PC-9 (cell line): Measurements from ENCODE around the gene CALY. TPM values are rescaled to one million over a fixed set of nuclear protein-coding genes. Genes with fewer than 3 reads are reported as not detected.
A peak's percentile ranks its signal among the peaks of the same experiment; 100 is the strongest.

Source experiments
- BruUV-seq: library from RNA; stranded (reverse); fragments of 400-500 nt; replicated peaks from 2 replicates; lab custom pipeline; 2021; lab: Mats Ljungman, UMichigan
- CTCF ChIA-PET: fragments of 300-600 bp; sonication (Branson Sonifier 250); formaldehyde crosslinking; loops from one replicate; lab custom pipeline; 2022; ENCODE audit warnings: antibody characterized with exemption; lab: Charles Lee
- POLR2A ChIA-PET: fragments of 300-600 bp; sonication (Branson Sonifier 250); formaldehyde crosslinking; loops from one replicate; lab custom pipeline; 2022; ENCODE audit warnings: antibody characterized with exemption; ENCODE audit not compliant: unreplicated experiment; lab: Charles Lee
- DNase-seq, 2 experiments: peaks; one replicate each; pipeline versions ENCODE4 v3.0.0 to v3.0.0-alpha.2; 2015 to 2022; ENCODE audit warnings: mixed read lengths in 1 of 2
- H2AFZ ChIP-seq: fragments of 200-600 bp; sonication (generic); 2 replicates; pipeline ENCODE4 v1.8.1; 2017; ENCODE audit warnings: antibody characterized with exemption
- H3F3A ChIP-seq: fragments of 200-600 bp; sonication (generic); 2 replicates; pipeline ENCODE4 v1.8.1; 2017; ENCODE audit warnings: antibody characterized with exemption, mild to moderate bottlenecking, low read depth; ENCODE audit not compliant: insufficient read depth
- H3K27ac ChIP-seq: fragments of 200-600 bp; sonication (generic); 2 replicates; pipeline ENCODE4 v1.6.1; 2016; ENCODE audit warnings: mixed run types
- H3K27me3 ChIP-seq: fragments of 200-600 bp; sonication (generic); 2 replicates; pipeline ENCODE4 v1.6.1; 2016; ENCODE audit warnings: low read depth, mixed run types; ENCODE audit not compliant: insufficient read depth
- H3K36me3 ChIP-seq: fragments of 200-600 bp; sonication (generic); 2 replicates; pipeline ENCODE4 v1.6.1; 2016; ENCODE audit warnings: low read depth, mixed run types
- H3K4me1 ChIP-seq: fragments of 200-600 bp; sonication (generic); replicated peaks from 2 replicates; pipeline ENCODE4 v1.6.1; 2016; ENCODE audit warnings: mixed run types; ENCODE audit not compliant: insufficient read depth
- H3K4me2 ChIP-seq: fragments of 200-600 bp; sonication (generic); 2 replicates; pipeline ENCODE4 v1.6.1; 2017; ENCODE audit warnings: mixed run types
- H3K4me3 ChIP-seq: fragments of 200-600 bp; sonication (generic); 2 replicates; pipeline ENCODE4 v1.6.1; 2016; ENCODE audit warnings: mixed run types
- H3K79me2 ChIP-seq: fragments of 200-600 bp; sonication (generic); 2 replicates; pipeline ENCODE4 v1.6.1; 2017; ENCODE audit warnings: low read depth, mixed run types
- H3K9me2 ChIP-seq: fragments of 200-600 bp; sonication (generic); 2 replicates; pipeline ENCODE4 v1.8.1; 2017; ENCODE audit warnings: mild to moderate bottlenecking; ENCODE audit not compliant: insufficient read depth
- H3K9me3 ChIP-seq: fragments of 200-600 bp; sonication (generic); 2 replicates; pipeline ENCODE4 v1.8.1; 2016; ENCODE audit warnings: low read depth; ENCODE audit not compliant: insufficient read depth
- H4K20me1 ChIP-seq: fragments of 200-600 bp; sonication (generic); 2 replicates; pipeline ENCODE4 v1.8.1; 2017; ENCODE audit not compliant: insufficient read depth
- EZH2 ChIP-seq: fragments of 200-600 bp; sonication (generic); IDR thresholded peaks from 2 replicates; pipeline ENCODE4 v1.8.0; 2017; ENCODE audit warnings: antibody characterized with exemption, low read depth
- intact Hi-C: fragments of 100-400 bp; cut with micrococcal nuclease; formaldehyde crosslinking; loops from one replicate; pipeline ENCODE4 v1.10.0; 2022; ENCODE audit not compliant: unreplicated experiment
- total RNA-seq: library from RNA; stranded (reverse); gene quantifications from 2 replicates; pipeline ENCODE4 v1.2.3, GENCODE V29; 2021
- TF ChIP-seq, protein P1 (sequence below): fragments of 200-600 bp; sonication (generic); conservative IDR thresholded peaks from 2 replicates; pipeline ENCODE4 v1.6.1; 2017; ENCODE audit warnings: mixed run types, antibody characterized with exemption, mild to moderate bottlenecking, moderate library complexity

The CALY gene
- total RNA-seq, 1 experiment from 2014 or later = not detected

- Histone ChIP-seq H3K9me2 (no peaks in the 10 kb centered on the region), H3K27me3 (no peaks in the 10 kb centered on the region), H3K9me3 (no peaks in the 10 kb centered on the region), H3K27ac (no peak overlapping the region), H4K20me1 (no peaks in the 10 kb centered on the region), H2AFZ (no peak overlapping the region), H3K4me3 (no peak overlapping the region), H3K4me1 (no peaks in the 10 kb centered on the region), H3F3A (no peaks in the 10 kb centered on the region), H3K4me2 (0 out of 2 replicates have a peak overlapping the region, but pooled peaks have one; percentile 82), H3K79me2 (no peaks in the 10 kb centered on the region), H3K36me3 (no peaks in the 10 kb centered on the region)
- intact Hi-C loops = no loop called here
- no peak for DNase-seq
- no TSS peak for BruUV-seq
- ChIA-PET CTCF (no interaction called here), POLR2A (no interaction called here)
- TF ChIP-seq, protein P1, sequence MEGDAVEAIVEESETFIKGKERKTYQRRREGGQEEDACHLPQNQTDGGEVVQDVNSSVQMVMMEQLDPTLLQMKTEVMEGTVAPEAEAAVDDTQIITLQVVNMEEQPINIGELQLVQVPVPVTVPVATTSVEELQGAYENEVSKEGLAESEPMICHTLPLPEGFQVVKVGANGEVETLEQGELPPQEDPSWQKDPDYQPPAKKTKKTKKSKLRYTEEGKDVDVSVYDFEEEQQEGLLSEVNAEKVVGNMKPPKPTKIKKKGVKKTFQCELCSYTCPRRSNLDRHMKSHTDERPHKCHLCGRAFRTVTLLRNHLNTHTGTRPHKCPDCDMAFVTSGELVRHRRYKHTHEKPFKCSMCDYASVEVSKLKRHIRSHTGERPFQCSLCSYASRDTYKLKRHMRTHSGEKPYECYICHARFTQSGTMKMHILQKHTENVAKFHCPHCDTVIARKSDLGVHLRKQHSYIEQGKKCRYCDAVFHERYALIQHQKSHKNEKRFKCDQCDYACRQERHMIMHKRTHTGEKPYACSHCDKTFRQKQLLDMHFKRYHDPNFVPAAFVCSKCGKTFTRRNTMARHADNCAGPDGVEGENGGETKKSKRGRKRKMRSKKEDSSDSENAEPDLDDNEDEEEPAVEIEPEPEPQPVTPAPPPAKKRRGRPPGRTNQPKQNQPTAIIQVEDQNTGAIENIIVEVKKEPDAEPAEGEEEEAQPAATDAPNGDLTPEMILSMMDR = no peak
- no peak for TF ChIP-seq EZH2
These were observed 19.3 kb upstream of the CALY start for GRCh38 chr10:133355991-133356390.

DNA sequence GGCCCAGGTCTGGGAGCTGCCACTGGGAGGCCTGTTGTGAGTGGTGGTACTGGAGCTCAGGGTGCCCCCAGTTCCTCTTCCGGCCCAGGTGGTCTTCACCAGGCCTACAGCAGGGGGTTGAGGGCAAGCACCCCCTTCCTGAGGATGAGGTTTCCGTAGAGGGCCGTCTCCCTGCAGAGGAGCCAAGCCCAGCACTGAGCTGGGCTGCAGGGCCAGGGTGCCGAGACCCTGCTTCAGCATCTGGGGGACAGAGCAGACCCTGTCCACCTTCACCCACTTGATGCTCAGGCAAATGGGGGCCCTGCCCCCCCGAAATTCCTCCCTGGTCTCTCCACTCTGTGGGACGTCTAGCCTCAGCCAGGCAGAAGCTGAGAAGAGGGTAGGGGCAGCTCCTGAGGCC is 18.6 kb upstream of the CALY start:
- POLR2A ChIA-PET = no interaction called here
- intact Hi-C loops = no loop called here
- H3K4me1 ChIP-seq = no peaks in the 10 kb centered on the region
- no peak for TF ChIP-seq EZH2
- TF ChIP-seq, protein P1 = no peak
- no peaks in the 10 kb centered on the region for H3K79me2 ChIP-seq
- H3K27me3 ChIP-seq = no peaks in the 10 kb centered on the region
- H3K4me3 ChIP-seq = no peak overlapping the region
- no peaks in the 10 kb centered on the region for H3K9me3 ChIP-seq
- H3K9me2 ChIP-seq = no peaks in the 10 kb centered on the region
- H3K27ac ChIP-seq = no peak overlapping the region
- H3K36me3 ChIP-seq = no peaks in the 10 kb centered on the region
- H4K20me1 ChIP-seq = no peaks in the 10 kb centered on the region
- no peak overlapping the region for H2AFZ ChIP-seq
- H3F3A ChIP-seq = no peaks in the 10 kb centered on the region
- no peak for DNase-seq
- CTCF ChIA-PET = no interaction called here
- no peak overlapping the region for H3K4me2 ChIP-seq
- BruUV-seq = no TSS peak

GRCh38 chr10:133354672-133355240 is 18.1 kb upstream of the CALY start:
- Histone ChIP-seq H3K27ac (no peak overlapping the region), H2AFZ (no peak overlapping the region), H3F3A (no peaks in the 10 kb centered on the region), H3K27me3 (no peaks in the 10 kb centered on the region), H4K20me1 (no peaks in the 10 kb centered on the region), H3K79me2 (no peaks in the 10 kb centered on the region), H3K4me1 (no peaks in the 10 kb centered on the region), H3K4me2 (no peak overlapping the region), H3K36me3 (no peaks in the 10 kb centered on the region), H3K4me3 (no peak overlapping the region), H3K9me2 (no peaks in the 10 kb centered on the region), H3K9me3 (no peaks in the 10 kb centered on the region)
- BruUV-seq = no TSS peak
- ChIA-PET CTCF (no interaction called here), POLR2A (no interaction called here)
- DNase-seq = no peak
- TF ChIP-seq, protein P1 = no peak
- no peak for TF ChIP-seq EZH2
- intact Hi-C loops = no loop called here
